ENCODE results near the gene ASCC1.

The ASCC1 gene

DNA sequence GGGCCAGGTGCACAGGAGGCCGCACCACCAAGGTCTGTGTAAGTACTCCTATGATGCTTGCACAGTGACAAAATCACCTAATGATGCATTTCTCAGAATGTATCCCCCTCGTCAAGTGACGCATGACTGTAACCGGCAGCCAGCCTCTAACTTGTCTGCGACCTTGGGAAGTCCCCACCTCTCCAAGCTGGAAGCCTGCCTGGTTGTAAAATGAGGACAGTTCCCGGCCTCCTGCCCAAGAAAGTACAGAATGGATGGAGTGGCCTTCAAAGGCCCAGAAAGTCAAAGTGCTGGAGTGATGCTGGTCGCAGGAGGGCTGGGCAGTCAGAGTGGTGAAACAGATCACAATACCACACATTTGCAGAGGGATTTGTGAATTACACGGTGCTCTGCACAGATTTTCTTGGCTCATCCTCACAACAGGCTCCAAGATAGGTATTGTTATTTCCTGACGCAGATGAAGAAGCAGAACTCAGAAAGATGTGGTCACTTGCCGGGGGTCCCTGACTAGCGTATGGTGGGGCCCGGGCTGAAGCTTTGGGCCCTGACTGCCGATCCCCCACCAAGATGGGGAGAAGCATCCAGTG is 150.5 kb downstream of the ASCC1 start:
- no peak overlapping the region for H3K27ac ChIP-seq (ENCODE audit: low read depth, low read length)
- no peak overlapping the region for H3K9ac ChIP-seq (ENCODE audit: low read length)
- no peaks in the 10 kb centered on the region for H3K27me3 ChIP-seq (ENCODE audit: low read length)
- no peaks in the 10 kb centered on the region for H3K9me2 ChIP-seq (replicated peaks; ENCODE audit: insufficient read depth, low read length)
- H3K36me3 ChIP-seq (ENCODE audit: low read length), result no peaks in the 10 kb centered on the region
- H3K79me2 ChIP-seq (ENCODE audit: insufficient read depth, low read length), result no peaks in the 10 kb centered on the region
- TF ChIP-seq, protein P1, sequence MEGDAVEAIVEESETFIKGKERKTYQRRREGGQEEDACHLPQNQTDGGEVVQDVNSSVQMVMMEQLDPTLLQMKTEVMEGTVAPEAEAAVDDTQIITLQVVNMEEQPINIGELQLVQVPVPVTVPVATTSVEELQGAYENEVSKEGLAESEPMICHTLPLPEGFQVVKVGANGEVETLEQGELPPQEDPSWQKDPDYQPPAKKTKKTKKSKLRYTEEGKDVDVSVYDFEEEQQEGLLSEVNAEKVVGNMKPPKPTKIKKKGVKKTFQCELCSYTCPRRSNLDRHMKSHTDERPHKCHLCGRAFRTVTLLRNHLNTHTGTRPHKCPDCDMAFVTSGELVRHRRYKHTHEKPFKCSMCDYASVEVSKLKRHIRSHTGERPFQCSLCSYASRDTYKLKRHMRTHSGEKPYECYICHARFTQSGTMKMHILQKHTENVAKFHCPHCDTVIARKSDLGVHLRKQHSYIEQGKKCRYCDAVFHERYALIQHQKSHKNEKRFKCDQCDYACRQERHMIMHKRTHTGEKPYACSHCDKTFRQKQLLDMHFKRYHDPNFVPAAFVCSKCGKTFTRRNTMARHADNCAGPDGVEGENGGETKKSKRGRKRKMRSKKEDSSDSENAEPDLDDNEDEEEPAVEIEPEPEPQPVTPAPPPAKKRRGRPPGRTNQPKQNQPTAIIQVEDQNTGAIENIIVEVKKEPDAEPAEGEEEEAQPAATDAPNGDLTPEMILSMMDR (IDR thresholded peaks at IDR 0.05; ENCODE audit: insufficient read depth, low read length, poor library complexity, severe bottlenecking), result no peak
- TF ChIP-seq EZH2phosphoT487 (conservative IDR thresholded peaks at IDR 0.05; ENCODE audit: low read length), result no peak
- no peaks in the 10 kb centered on the region for H3F3A ChIP-seq (ENCODE audit: insufficient read depth)
- H3K4me2 ChIP-seq (ENCODE audit: low read depth, low read length, poor library complexity, severe bottlenecking), result no peak overlapping the region
- H4K20me1 ChIP-seq (ENCODE audit: low read depth, low read length), result no peaks in the 10 kb centered on the region
- no peak overlapping the region for H3K4me3 ChIP-seq (ENCODE audit: insufficient read depth, low read length, poor library complexity, severe bottlenecking)
- H2AFZ ChIP-seq (ENCODE audit: low read depth, low read length, severe bottlenecking), result no peak overlapping the region
- H3K9me3 ChIP-seq (ENCODE audit: insufficient read depth, low read length), result no peaks in the 10 kb centered on the region

DNA sequence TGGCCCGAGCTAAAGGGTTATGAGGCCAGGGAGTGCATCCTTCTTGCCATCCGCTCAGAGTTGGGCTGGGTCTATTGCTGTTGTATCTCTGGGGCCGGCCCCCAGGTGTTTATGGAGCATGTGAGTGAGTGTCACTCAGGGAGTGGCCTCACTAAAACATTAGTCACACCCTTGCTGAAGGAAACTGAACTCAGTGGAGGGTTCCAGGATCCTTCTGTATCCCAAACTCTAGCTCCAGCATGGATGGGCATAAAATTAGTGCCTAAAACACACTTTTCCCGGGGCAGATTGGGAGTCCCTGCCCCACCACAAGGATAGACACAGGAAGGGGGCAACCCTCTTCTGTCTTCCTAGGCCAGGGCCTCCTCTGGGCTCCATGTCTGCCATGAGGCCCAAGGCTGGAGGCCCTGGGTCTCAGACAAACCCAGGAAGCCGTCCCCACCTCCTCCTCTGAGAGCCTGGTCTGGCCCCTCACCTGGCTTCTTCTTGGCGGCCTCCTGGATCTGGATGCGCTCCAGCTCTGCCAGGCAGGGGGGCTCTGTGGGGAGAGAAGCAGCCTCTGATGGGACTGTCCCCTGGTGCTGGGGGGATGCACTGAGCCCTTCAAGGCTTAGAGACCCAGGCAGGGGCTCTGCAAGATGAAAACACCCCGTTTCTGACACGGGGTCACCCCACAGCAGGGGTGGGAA is 152.2 kb downstream of the ASCC1 start:
- TF ChIP-seq EZH2phosphoT487 (conservative IDR thresholded peaks at IDR 0.05; ENCODE audit: low read length), result no peak
- TF ChIP-seq, protein P1 (IDR thresholded peaks at IDR 0.05; ENCODE audit: insufficient read depth, low read length, poor library complexity, severe bottlenecking), result no peak
- no peak overlapping the region for H3K4me3 ChIP-seq (ENCODE audit: insufficient read depth, low read length, poor library complexity, severe bottlenecking)
- no peaks in the 10 kb centered on the region for H4K20me1 ChIP-seq (ENCODE audit: low read depth, low read length)
- no peaks in the 10 kb centered on the region for H3F3A ChIP-seq (ENCODE audit: insufficient read depth)
- H3K9me2 ChIP-seq (replicated peaks; ENCODE audit: insufficient read depth, low read length), result no peaks in the 10 kb centered on the region
- no peak overlapping the region for H3K4me2 ChIP-seq (ENCODE audit: low read depth, low read length, poor library complexity, severe bottlenecking)
- H3K9ac ChIP-seq (ENCODE audit: low read length), result no peak overlapping the region
- H3K27ac ChIP-seq (ENCODE audit: low read depth, low read length), result no peak overlapping the region
- no peaks in the 10 kb centered on the region for H3K79me2 ChIP-seq (ENCODE audit: insufficient read depth, low read length)
- no peak overlapping the region for H2AFZ ChIP-seq (ENCODE audit: low read depth, low read length, severe bottlenecking)
- H3K36me3 ChIP-seq (ENCODE audit: low read length), result no peaks in the 10 kb centered on the region
- no peaks in the 10 kb centered on the region for H3K27me3 ChIP-seq (ENCODE audit: low read length)
- H3K9me3 ChIP-seq (ENCODE audit: insufficient read depth, low read length), result no peaks in the 10 kb centered on the region

DNA sequence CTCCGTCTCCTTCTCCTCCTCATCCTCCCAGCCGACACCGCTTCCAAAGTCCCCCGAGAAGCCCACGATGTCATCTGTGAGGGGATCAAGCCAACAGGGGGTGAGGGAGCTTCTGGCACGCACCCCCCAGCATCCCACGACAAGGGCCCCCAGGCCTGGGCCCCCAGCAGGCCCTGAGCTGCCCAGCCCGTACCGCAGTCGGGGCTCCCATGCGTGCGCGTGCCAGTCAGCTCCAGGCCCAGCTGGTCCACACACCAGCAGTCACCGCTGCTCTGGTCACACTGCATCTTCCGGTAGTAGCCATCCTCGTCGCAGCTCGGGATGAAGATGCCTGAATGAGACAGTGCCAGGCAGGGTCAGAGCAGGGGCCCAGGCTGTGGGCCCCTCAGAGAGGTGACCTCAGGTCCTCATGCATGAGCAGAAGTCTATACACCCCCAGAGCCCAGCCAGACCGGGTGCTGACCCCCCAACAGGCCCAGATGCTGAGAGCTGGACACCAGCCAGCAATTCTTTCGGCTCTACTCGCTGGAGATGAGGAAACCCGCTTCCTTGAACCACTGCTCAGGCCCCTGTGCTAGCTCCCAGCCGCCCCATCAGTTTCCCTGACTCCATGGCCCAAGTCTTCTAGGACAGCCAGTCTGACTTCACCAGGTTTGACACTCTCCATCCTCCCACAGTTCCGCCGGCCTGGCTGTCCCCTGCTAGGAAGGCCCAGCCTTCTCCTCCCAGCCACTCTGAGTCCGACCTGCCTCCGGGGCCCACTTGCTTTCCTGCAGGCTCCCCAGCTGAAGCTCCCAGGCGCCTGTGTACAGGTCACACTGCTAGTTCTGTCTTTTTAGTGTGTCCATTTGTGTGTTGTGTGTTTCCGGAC is 153.0 kb downstream of the ASCC1 start:
- Histone ChIP-seq H3K79me2 (ENCODE audit: insufficient read depth, low read length) (no peaks in the 10 kb centered on the region), H3K4me3 (ENCODE audit: insufficient read depth, low read length, poor library complexity, severe bottlenecking) (no peak overlapping the region)

More for the DNA sequence above, 153.0 kb downstream of the ASCC1 start:
- Histone ChIP-seq H2AFZ (ENCODE audit: low read depth, low read length, severe bottlenecking) (no peak overlapping the region), H3K9me3 (ENCODE audit: insufficient read depth, low read length) (no peaks in the 10 kb centered on the region), H3K27ac (ENCODE audit: low read depth, low read length) (no peak overlapping the region), H3K9me2 (replicated peaks; ENCODE audit: insufficient read depth, low read length) (no peaks in the 10 kb centered on the region), H3K4me2 (ENCODE audit: low read depth, low read length, poor library complexity, severe bottlenecking) (no peak overlapping the region), H3K9ac (ENCODE audit: low read length) (no peak overlapping the region), H3K27me3 (ENCODE audit: low read length) (no peaks in the 10 kb centered on the region), H3K36me3 (ENCODE audit: low read length) (no peaks in the 10 kb centered on the region), H4K20me1 (ENCODE audit: low read depth, low read length) (no peaks in the 10 kb centered on the region), H3F3A (ENCODE audit: insufficient read depth) (no peaks in the 10 kb centered on the region)
- TF ChIP-seq EZH2phosphoT487 (conservative IDR thresholded peaks at IDR 0.05; ENCODE audit: low read length), result no peak
- TF ChIP-seq, protein P1 (IDR thresholded peaks at IDR 0.05; ENCODE audit: insufficient read depth, low read length, poor library complexity, severe bottlenecking), result no peak

All from SU-DHL-6 (cell line).